ENCODE results near the gene YEATS2. TPM values are rescaled to one million over a fixed set of nuclear protein-coding genes. Genes with fewer than 3 reads are reported as not detected.
A peak's percentile ranks its signal among the peaks of the same experiment; 100 is the strongest.
"Not testable (repeated sequence)": the region's sequence is repeated elsewhere in the genome, so short reads cannot be mapped to it uniquely, and the experiment has no call there.

YEATS2 gene
- total RNA-seq, 1 donor from 2014 or later, result 65.1 TPM

GRCh38 chr3:183737116-183737515, 39.5 kb downstream of the YEATS2 start:
- DNase-seq (ENCODE audit: low spot score), result no peak
- H3K27me3 Mint-ChIP-seq (ENCODE audit: unreplicated experiment), result no peaks in the 10 kb centered on the region
- no peak for TF ChIP-seq CTCF (IDR thresholded peaks at IDR 0.05; ENCODE audit: unreplicated experiment)
- H3K4me1 Mint-ChIP-seq (ENCODE audit: unreplicated experiment), result peaks cover 29% of the 10 kb centered on the region
- peak overlapping the region; percentile 47 for H3K4me3 Mint-ChIP-seq (ENCODE audit: unreplicated experiment)
- H3K9me3 Mint-ChIP-seq (ENCODE audit: unreplicated experiment), result no peaks in the 10 kb centered on the region
- peaks cover 57% of the 10 kb centered on the region for H3K36me3 Mint-ChIP-seq (ENCODE audit: low read depth, unreplicated experiment)
- no peak overlapping the region for H3K27ac Mint-ChIP-seq (ENCODE audit: unreplicated experiment)

- H3K4me3 Mint-ChIP-seq (ENCODE audit: unreplicated experiment), result peak overlapping the region; percentile 51
- peak overlapping the region; percentile 42 for H3K27ac Mint-ChIP-seq (ENCODE audit: unreplicated experiment)
- not testable (repeated sequence) for H3K4me1 Mint-ChIP-seq (ENCODE audit: unreplicated experiment); H3K9me3 Mint-ChIP-seq (ENCODE audit: unreplicated experiment); H3K27me3 Mint-ChIP-seq (ENCODE audit: unreplicated experiment); DNase-seq (ENCODE audit: low spot score)
- H3K36me3 Mint-ChIP-seq (ENCODE audit: low read depth, unreplicated experiment), result peaks cover 49% of the 10 kb centered on the region
Measured at GRCh38 chr3:183740154-183740553, 42.6 kb downstream of the YEATS2 start.

- Mint-ChIP-seq H3K27ac (ENCODE audit: unreplicated experiment) (no peak overlapping the region), H3K9me3 (ENCODE audit: unreplicated experiment) (no peaks in the 10 kb centered on the region), H3K4me1 (ENCODE audit: unreplicated experiment) (peaks cover 10% of the 10 kb centered on the region), H3K27me3 (ENCODE audit: unreplicated experiment) (no peaks in the 10 kb centered on the region), H3K36me3 (ENCODE audit: low read depth, unreplicated experiment) (peaks cover 36% of the 10 kb centered on the region), H3K4me3 (ENCODE audit: unreplicated experiment) (no peak overlapping the region)
- no peak for TF ChIP-seq CTCF (IDR thresholded peaks at IDR 0.05; ENCODE audit: unreplicated experiment)
- DNase-seq (ENCODE audit: low spot score), result no peak
Measured at GRCh38 chr3:183743231-183743630, 45.6 kb downstream of the YEATS2 start.

GRCh38 chr3:183745300-183746098, 47.9 kb downstream of the YEATS2 start:
- Mint-ChIP-seq H3K27ac (ENCODE audit: unreplicated experiment) (peak overlapping the region; percentile 90), H3K27me3 (ENCODE audit: unreplicated experiment) (no peaks in the 10 kb centered on the region), H3K9me3 (ENCODE audit: unreplicated experiment) (no peaks in the 10 kb centered on the region), H3K4me3 (ENCODE audit: unreplicated experiment) (peak overlapping the region; percentile 13), H3K4me1 (ENCODE audit: unreplicated experiment) (peaks cover 10% of the 10 kb centered on the region), H3K36me3 (ENCODE audit: low read depth, unreplicated experiment) (peaks cover 45% of the 10 kb centered on the region)
- DNase-seq (ENCODE audit: low spot score), result no peak
- TF ChIP-seq CTCF (IDR thresholded peaks at IDR 0.05; ENCODE audit: unreplicated experiment), result no peak

- Mint-ChIP-seq H3K27me3 (ENCODE audit: unreplicated experiment) (no peaks in the 10 kb centered on the region), H3K4me1 (ENCODE audit: unreplicated experiment) (no peaks in the 10 kb centered on the region), H3K9me3 (ENCODE audit: unreplicated experiment) (no peaks in the 10 kb centered on the region), H3K27ac (ENCODE audit: unreplicated experiment) (no peak overlapping the region), H3K36me3 (ENCODE audit: low read depth, unreplicated experiment) (peaks cover 35% of the 10 kb centered on the region), H3K4me3 (ENCODE audit: unreplicated experiment) (no peak overlapping the region)
- no peak for DNase-seq (ENCODE audit: low spot score)
- TF ChIP-seq CTCF (IDR thresholded peaks at IDR 0.05; ENCODE audit: unreplicated experiment), result no peak
Measured at GRCh38 chr3:183754052-183754451, 56.5 kb downstream of the YEATS2 start.
